Hindlimb muscle (tissue), 1 donor: ENCODE results near the gene NUDT22. TPM values are rescaled to one million over a fixed set of nuclear protein-coding genes. Genes with fewer than 3 reads are reported as not detected.
"Not testable (repeated sequence)": the region's sequence is repeated elsewhere in the genome, so short reads cannot be mapped to it uniquely, and the experiment has no call there.

Source experiments
- DNase-seq: peaks from one replicate; pipeline ENCODE4 v3.0.0-alpha.2; 2013
- polyA plus RNA-seq: library from polyadenylated mRNA; unstranded; fragments of 120-200 nt; gene quantifications from one replicate; pipeline ENCODE4 v1.2.1, GENCODE V29; 2013; ENCODE audit not compliant: insufficient read length

NUDT22 gene
- polyA plus RNA-seq, 1 donor: 17.2 TPM

DNA sequence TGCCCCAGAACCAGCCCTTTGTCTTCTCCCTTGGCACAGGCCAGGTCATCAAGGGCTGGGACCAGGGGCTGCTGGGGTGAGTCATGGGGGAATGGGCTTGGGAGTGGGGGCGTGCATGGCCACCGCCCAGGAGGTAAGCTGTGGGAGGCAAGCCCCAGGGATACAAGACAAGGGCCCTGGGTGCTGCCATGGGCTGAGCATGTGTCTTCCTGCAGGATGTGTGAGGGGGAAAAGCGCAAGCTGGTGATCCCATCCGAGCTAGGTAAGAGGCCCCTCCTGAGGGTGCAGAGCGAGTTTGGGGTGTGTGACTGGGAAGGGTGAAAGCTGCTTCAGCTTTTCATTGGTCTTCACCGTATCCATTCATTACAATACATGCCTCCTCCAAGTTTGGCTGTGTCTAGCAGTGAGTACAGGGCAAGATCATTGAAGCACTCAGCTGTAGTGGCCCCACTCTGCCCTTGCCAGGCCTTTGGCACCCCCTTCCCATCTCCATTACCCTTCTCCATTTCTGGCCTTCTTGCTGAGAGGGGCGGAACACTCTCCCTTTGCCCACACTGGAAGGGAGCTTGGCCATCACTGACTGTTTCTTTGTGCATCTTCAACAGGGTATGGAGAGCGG lies 17.3 kb downstream of the NUDT22 start:
- DNase-seq: no peak

DNA sequence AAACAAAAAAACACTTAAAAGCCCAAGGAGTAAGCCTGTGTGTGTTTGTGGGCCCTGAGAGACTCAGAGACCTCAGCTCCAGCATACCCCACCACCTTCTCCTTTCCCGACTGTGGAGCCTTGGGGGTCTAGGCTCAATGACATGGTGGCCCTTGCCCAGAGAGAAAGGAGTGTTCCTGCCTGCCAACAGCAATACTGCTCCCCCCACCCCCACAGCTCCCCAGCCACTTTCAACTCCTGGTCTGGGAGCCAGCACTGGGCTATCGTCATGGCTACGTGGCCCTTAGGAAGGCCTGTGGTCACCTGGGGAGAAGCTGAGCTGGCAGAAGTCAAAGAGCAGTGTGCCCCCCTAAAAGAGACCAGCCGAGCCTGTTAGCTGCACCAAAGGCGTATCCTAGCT lies 18.0 kb downstream of the NUDT22 start:
- DNase-seq: no peak

DNA sequence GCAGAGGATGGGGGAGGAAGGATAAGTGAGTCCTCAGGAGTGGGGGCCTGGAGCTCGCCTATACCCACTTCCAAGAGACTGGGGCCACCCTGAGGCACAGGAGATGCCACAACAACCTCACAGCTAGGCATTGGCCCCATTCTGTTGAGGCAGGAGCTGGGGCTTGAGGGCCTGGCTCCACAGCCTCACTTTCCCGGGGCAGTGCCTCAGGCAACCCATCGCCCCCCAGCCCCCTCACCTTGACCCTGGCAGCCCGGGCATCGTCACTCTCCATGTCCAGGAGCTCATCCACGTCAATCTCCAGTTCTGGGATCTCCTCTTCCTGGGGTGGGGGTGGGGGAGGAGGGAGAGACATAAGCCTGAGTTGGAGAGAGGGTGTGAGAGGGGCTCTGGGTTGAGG lies 18.9 kb downstream of the NUDT22 start:
- DNase-seq: no peak

DNA sequence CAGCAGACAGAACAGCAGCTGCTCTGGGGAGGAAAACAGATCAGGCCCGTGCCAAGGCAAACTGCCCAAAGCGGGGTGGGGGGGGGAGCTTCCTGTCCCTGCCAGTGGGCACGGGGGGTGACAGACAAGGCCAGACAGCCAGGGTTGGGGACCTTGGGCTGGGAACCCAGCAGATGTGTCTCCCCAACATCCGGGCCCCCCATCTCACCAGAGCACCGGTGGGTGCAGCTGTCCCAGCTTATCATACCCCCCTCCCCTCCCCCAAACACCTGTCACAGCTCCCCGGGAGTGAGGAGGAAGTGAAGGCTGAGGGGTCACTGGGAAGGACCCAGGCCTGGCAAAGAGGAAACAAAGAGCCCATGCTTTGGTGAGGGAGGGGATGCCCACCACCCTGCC lies 19.3 kb downstream of the NUDT22 start:
- DNase-seq: peak; percentile 53

DNA sequence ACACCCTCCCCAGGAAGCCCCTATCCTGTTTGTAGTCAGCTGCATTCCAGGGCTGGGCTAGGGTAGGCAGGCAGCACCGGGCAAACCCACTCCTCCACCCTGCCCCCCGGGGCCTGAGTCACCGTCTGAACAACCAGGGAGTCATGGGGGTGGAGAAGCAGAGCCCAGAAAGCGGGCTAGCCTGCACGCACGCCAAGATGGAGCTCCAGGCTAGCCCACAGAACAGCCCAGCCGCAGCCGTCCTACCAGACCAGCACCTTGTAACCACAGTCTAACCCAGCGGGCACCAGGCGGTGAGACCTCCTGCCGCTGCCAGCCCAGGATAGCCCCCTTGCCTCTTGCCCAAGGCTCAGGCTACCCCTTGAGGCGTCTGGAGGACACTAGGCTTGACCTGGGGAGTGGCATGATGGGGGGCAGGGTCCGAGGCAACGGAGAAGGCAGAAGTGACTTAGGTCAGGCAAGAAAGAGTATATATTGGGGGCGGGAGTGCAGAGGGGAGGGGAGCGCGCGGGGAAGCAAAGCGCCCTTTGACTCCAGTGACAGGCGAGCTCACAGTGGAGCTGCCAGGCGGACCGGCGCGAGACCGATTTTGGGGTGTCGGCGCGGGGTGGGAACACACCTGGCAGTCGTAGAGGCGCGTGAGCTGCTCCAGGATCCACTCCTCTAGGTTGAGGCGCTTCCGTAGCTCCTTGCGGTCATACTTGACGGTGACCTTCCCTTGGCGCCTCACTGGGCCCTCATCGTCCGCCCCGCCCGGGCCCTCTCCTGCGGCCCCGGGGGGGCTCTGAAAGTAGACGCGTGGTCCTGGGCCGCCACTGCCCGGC lies 19.9 kb downstream of the NUDT22 start:
- DNase-seq: peak; percentile 62

DNA sequence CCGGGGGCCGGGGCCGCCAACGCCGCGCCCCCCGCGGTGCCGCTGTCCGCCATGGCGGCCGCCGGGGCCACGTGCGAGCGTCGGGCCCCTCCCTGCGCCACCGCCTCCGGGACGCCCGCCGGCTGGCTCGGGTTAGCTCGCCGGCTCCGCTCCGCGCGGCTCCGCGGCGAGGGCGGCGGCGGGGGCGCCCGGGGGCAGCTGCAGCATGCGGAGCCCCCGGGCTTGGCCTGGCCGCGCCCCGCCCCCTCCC lies 20.5 kb downstream of the NUDT22 start:
- DNase-seq: not testable (repeated sequence)

DNA sequence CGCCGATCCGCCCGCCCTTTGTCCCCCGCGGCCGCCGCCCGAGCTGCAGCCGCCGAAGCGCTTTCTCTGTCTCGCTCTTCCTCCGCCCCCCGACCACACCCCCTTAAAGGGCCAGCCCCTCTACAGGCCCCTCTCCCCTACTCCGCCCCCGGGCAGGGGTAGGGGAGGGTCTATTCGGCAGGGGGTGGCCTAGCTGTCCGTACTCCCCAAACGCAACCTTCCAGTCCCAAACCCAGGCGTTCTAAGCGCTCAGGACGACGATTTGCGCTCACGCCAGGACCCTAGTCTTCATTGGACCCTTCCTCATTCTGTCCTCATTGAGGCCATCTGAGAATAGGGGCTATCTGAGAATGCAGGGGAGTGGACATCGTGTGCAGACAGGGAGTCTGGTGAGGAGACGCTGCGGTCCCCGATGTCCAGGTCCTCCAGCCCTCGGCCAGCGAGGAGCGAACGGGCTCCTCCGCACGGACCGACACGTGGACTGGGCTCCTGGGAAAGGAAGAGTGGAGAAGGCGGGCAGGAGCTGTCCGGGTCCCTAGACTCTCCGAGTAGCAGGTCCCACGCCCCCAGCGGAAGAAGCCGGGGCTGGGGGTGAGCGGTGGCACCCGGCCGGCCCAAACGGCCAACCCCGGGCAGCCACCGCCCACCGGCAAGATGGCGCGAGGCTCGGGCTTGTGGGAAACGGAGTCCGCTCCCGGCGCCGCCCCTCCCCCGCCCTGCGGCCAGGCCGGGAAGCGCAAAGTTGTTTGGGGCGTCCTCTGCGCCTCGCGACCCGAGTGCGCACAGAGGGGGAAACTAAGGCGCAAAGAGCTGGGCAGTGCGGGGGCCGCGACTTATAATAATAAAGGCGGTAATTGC lies 21.0 kb downstream of the NUDT22 start, which contains the start of gene PPP1R14B:
TSS of gene PPP1R14B (minus strand) at position 73 of the 858 bp plus-strand sequence. CDS start 270 bp downstream, outside the sequence.
- peak; percentile 90 for DNase-seq

DNA sequence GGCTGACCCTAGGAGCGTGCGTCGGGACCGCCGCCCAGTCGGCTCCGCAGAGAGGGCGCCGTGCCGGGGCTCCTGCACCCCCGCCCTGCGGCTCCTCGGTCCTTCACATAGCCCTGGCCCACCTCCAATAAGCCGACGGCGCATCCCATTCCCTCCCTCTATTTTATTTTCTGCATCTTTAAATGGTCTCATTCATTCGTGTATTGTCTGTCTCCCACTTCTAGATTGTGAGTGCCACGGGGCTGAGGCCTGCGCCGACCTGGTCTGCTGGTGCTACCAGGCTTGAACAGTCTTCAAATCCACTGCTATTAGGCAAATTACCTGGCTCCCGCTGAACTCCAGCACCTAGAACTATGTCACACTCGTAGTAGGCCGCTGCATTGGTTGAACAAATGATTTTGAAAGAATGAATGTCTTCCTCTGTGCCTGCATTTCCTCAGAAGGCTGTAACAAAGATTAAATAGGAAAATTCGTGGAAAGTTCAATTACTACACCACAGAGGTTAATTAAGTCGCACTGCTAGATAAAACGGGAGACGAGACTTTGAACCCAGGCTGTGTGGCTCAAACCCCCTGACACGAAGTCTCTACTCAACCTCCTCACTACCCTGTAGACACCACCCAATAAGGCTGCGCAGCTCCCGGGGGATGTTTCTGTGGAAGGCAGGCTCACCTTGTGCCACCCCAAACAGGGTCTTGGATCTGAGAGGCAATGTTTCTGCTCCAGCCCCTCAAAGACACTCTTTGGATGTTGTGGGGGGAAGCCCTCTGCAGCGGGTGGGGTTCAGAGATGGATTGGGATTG lies 21.9 kb downstream of the NUDT22 start:
- no peak for DNase-seq

DNA sequence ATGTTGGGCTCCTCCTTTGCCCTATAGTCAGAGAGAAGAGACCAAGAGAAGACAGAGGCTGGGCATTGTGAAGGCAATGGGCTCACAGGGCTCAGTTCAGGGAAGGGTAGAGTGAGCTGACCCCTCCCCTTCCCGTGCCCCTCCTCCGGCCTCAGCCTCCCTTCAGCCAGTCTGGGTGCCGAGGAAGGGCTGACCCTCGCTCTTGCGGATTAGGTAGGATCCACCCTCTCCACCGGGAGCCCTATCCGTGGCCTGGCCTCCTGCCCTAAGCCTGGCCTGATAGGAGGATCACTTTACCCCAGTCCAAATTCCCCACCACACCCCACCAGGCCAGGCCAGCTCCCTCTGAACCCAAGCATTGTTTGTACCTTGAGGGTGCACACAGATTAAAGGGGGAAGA lies 22.5 kb downstream of the NUDT22 start:
- DNase-seq: no peak

DNA sequence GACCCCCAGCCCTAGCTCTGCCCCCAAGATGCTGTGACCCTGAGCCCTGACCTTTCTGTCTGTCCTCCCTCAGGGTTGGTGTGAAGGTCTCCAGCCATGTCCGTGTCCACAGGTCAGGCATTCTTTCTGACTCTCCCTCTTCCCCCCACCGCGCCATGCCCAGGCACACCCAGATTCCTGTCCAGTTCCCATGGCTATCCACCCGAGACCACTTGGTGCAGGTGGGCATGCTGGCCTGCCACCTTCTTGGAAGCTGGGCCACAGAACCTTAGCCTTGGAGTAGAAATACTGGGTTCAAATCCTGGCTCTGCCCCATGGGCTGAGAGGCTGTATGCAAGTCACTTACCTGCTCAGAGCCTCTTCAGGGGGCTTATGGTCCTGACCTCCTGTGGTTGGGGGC lies 23.0 kb downstream of the NUDT22 start:
- no peak for DNase-seq

DNA sequence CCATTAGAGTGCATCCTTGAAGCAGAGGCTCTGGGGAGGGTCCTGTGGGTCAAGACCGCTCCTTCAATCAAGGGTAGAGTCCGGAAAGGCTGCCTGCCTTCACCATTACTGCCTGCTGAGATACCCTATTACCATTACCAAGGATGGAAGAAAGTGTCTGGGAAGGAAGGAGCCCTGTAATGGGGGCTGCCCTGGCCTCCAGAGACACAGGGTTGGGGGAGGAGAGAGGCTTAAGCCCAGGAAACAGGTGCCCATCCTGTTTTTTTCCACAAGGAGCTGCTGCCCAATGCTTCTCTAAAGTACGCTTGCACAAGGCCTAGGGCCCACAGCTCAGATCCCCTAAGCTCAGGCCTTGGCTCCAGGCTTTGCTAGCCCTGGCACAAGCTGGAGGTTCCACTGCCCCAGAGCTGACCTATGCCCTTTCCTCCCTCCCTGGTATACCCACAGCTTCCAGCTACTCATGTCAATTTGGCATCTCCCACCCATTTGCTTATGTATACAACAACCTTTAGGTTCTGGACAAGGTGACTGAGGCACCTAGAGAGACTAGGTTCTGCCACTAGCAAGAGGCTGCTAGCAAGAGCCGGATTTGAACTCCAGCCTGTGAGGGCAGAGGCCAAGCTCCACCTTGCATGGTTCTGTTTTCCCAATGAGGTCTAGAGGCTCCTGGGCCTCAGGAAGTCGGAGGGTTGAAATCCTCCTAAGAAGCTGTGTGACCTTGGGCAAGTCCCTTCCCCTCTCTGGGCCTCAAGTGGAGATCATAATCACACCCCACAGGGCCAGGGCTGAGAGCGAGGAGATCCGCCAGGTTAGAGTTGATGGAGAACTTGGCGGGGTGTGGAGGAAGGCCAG lies 23.7 kb downstream of the NUDT22 start:
- no peak for DNase-seq

DNA sequence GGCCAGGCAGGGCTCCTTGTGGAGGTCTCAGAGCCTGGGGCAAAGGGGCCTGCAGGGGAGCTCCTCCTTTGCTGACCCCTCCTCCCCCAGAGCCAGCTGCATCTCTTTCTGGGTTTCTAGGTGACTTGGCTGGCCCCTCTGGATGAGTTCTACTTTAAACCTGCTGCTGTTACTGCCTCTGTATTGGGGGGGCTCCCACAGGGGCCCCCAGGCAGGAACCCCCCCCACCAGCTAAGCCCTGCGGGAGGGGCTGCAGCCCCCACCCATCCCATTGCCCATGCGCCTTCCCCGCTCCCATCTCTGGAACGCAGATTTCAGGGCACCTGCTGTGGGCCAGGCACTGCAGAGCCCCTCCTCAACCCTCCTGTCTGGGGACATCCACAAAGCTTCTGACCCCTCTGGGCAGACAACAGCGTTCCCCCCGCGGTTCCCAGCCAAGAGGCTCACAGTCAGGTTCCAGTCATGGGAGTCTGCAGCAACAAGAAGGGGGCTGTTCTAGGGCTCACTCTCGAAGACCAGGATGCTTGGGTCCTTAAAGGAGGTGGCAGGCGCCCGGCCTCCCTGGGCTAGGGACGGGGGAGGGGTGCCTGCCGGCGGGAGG lies 24.4 kb downstream of the NUDT22 start:
- no peak for DNase-seq

DNA sequence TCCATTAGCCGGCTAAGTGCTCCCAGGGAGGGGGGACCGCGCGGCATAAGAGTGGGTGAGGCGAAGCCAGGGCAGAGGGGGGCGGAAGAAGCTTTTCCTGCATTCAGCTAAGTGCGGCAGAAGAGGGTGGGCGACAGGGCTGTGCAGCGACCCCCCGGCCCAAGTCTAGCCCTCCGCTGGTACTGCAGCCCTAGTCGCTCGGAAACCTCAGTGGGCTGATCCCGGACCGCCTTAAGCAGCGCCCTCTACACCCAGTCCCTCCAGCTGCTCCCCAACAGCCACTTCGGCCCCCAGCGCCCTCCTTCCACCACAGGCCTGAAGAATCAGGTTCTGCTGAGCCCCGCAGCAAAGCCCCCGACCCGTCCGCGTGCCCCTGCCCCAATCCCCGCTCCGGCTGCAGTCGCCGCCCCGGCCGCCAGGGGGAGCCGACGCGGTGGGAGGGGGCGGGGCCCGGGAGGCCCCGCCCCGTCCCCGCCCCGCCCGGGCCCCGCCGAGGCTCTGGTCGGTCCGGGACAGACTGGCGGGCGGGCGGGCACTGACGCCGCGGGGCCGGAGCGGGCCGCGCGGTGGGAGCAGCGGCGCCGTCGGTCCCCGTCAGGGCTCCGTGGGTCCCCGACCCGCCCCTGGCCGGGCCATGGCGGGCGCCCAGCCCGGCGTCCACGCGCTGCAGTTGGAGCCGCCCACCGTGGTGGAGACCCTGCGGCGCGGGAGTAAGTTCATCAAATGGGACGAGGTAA lies 25.1 kb downstream of the NUDT22 start, which contains the start of gene PLCB3:
TSS of gene PLCB3 (plus strand) at position 515 of the 737 bp plus-strand sequence. CDS start at position 635, 120 bp downstream.
- DNase-seq: no peak

DNA sequence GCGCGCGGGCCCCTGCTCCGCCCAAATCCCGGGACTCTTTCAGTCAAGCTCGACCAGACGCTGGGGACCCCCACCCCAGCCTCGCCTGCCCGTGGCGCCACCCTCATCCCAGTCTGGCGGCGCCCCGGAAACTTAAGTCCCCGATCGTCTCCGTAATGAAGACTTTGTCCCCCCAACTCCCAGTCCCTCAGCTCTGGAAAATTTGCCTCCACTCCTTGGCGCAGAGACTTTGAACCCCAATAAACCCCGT lies 25.6 kb downstream of the NUDT22 start:
- no peak for DNase-seq

DNA sequence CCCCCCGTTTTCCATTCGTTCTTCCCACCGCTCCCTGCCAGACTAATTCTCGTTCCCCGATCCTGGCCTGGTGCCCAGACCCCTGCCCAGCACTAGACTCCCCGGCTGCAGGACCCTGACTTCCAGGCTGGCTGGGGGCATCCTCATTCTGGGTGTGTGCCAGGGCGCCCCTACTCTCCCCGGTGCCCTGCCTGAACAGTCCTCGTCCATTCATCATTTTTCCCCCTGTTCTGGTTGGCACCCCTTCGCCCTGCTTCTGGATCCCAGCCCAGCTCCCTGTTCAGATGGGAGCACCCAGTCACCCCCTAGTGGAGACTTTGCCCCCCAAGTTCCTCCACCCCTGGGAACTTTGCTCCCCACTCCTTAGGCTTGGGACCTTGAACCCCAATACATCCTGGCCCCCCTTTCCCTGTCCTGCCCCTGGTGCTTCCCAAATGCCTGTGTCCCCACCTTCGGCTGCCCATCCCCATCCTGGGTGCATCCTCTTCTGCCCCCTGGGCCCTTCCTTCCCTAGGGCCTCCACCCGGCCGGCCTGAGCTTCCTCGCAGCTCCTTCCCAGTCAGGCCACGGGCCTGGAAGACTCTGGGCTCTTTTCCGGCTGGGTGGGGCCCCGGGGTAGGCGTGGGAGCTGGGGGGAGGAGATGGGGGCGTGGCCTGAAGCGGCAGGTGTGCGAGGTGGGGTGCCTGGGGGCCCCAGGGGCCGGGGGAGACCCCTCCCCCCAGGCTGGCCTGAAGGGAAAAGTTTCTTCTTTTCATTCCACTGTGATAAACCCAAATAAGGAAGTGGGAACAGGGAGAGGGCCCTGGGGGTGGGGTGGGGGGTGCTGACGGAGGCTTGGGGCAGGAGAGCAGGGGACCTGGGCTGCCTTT lies 26.2 kb downstream of the NUDT22 start:
- no peak for DNase-seq

DNA sequence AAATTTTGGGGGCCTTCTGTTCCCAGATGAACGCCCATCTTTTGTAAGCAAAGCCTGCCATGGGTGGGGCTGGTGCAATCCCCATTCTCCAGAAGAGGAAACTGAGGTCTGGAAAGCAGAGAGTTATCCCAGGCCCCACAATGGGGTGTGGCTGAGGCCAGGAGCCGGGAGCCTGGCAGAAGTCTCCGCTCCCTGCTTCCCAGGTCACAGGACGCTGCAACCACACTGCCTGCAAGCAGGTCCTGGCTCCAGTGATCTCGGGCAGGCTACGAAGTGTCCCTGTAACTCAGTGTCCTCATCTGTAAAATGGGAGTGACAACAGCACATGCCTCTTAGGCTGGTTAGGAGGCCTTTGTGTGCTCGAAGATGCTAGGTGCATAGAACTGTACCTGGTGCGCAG lies 27.0 kb downstream of the NUDT22 start:
- no peak for DNase-seq

DNA sequence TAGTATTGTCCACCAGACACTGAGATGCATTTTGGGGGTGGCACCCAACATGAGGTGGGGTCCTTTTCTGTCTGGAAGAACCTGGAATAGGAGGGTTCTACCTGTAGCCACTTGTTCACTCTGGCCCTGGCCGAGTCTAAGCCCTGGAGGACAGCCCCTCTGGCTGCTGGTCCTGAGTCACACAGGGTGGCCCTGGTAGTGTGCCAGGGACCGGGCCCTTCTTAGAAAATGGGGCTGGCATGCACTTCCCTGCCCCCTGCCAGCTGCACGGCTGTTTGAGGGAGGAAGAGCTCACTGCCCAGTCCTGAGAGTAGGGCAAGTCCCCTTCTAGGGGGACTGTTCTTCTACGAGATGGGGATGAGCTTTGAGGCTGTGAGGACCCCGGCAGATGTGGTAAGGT lies 27.4 kb downstream of the NUDT22 start:
- DNase-seq: no peak

DNA sequence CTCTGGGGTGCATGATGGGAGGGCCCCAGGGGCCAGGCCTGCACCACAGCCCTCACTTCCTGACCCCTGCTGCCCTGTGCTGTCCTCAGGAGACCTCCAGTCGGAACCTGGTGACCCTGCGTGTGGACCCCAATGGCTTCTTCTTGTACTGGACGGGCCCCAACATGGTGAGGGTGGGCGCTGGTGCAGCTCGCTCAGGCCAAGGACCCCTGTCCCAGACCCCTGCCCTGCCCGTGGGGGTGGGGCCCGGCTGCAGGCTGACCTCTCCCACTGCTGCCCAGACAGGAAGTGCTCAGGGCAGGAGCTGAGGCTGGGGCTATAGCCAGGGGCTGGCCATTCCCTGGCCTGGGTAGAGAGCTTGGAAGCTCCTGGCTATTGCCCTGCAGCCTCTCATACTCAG lies 28.3 kb downstream of the NUDT22 start:
- no peak for DNase-seq
